Loucy (cell line): ENCODE measurements around the gene TMF1.

ENCODE experiments used
- EZH2phosphoT487 ChIP-seq: fragments of 200-600 bp; IDR thresholded peaks from 2 replicates; pipeline ENCODE4 v1.6.1; 2018; ENCODE audit warnings: antibody characterized with exemption, mild to moderate bottlenecking, moderate library complexity, borderline replicate concordance
- TF ChIP-seq, protein P1 (sequence below): fragments of 200-600 bp; sonication (generic); conservative IDR thresholded peaks from 2 replicates; pipeline ENCODE4 v1.5.1; 2014; ENCODE audit warnings: mild to moderate bottlenecking, antibody characterized with exemption, low read length

DNA sequence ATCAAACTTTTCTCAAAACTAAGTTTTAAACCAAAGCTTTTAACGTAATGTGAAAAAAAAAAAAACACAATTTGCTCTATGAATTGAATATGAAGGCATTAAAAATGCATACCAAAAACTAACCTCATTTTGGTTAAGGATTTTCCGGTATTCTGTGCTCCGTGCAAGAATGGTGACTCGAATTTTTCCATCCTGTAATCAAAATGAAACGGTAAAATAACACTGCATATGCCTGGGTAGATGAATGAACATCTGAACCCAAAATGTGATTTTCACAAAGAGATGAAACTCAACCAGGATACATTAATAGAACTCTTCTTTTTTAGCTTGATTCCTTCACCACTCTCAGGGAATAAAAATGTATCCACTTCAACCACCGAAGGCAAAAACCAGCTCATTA lies 64.8 kb downstream of the TMF1 start:
- TF ChIP-seq, protein P1, sequence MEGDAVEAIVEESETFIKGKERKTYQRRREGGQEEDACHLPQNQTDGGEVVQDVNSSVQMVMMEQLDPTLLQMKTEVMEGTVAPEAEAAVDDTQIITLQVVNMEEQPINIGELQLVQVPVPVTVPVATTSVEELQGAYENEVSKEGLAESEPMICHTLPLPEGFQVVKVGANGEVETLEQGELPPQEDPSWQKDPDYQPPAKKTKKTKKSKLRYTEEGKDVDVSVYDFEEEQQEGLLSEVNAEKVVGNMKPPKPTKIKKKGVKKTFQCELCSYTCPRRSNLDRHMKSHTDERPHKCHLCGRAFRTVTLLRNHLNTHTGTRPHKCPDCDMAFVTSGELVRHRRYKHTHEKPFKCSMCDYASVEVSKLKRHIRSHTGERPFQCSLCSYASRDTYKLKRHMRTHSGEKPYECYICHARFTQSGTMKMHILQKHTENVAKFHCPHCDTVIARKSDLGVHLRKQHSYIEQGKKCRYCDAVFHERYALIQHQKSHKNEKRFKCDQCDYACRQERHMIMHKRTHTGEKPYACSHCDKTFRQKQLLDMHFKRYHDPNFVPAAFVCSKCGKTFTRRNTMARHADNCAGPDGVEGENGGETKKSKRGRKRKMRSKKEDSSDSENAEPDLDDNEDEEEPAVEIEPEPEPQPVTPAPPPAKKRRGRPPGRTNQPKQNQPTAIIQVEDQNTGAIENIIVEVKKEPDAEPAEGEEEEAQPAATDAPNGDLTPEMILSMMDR: no peak
- TF ChIP-seq EZH2phosphoT487: no peak
